HCT116 (cell line): ENCODE results near the gene ANKRD37. TPM values are rescaled to one million over a fixed set of nuclear protein-coding genes. Genes with fewer than 3 reads are reported as not detected.

Source experiments
- ATAC-seq: fragments of 200-7000 bp; cut with Tn5 transposase; 2 replicates; pipeline ENCODE4 v1.9.1; 2020; ENCODE audit warnings: mild to moderate bottlenecking, moderate library complexity
- BruUV-seq: library from RNA; stranded (reverse); fragments of 400-500 nt; replicated peaks from 2 replicates; lab custom pipeline; 2021; lab: Mats Ljungman, UMichigan
- CTCF ChIA-PET: fragments of 300-600 bp; sonication (Branson Sonifier 250); formaldehyde crosslinking; loops from one replicate; lab custom pipeline; 2021; ENCODE audit warnings: antibody characterized with exemption; lab: Charles Lee
- POLR2A ChIA-PET: fragments of 300-600, 350-600 bp; sonication (Branson Sonifier 250); formaldehyde crosslinking; loops from one replicate; lab custom pipeline; 2021; ENCODE audit warnings: antibody characterized with exemption; lab: Charles Lee
- RAD21 ChIA-PET, 2 experiments: fragments of 300-600 bp; sonication (Branson Sonifier 250); formaldehyde crosslinking; loops; one replicate each; lab custom pipeline; 2023; ENCODE audit warnings: low total read pairs in 2 of 2; ENCODE audit not compliant: uncharacterized antibody in 2 of 2, unreplicated experiment in 2 of 2, low non-redundant PET in 1 of 2; lab: Charles Lee
- DNase-seq: peaks from one replicate; pipeline ENCODE4 v3.0.0-alpha.2; 2010; ENCODE audit warnings: low read depth, low spot score
- H2AFZ ChIP-seq: fragments of 200-600 bp; shearing (Covaris generic), sonication (generic); 2 replicates; pipeline ENCODE4 v1.6.1; 2017; ENCODE audit warnings: low read depth, mixed run types, mixed read lengths, antibody characterized with exemption, low read length; ENCODE audit not compliant: poor library complexity, severe bottlenecking
- H3K27ac ChIP-seq: 2 replicates; pipeline ENCODE4 v1.5.1; 2012; ENCODE audit warnings: low read depth, low read length
- H3K27me3 ChIP-seq: fragments of 200-600 bp; sonication (generic); 2 replicates; pipeline ENCODE4 v1.6.1; 2016; ENCODE audit warnings: mixed run types, low read length, mixed read lengths; ENCODE audit not compliant: insufficient read depth
- H3K36me3 ChIP-seq, 2 experiments: fragments of 200-500 bp in 1 of 2; fragments of 200-600 bp in 1 of 2; sonication (Bioruptor generic) in 1 of 2; sonication (generic) in 1 of 2; 2 replicates each; pipeline versions ENCODE4 v1.5.1 to v1.6.1; 2014 to 2016; ENCODE audit warnings: low read length in 2 of 2, inconsistent platforms in 1 of 2, mixed read lengths in 1 of 2, mixed run types in 1 of 2; ENCODE audit not compliant: insufficient read depth in 2 of 2, control insufficient read depth in 1 of 2
- H3K4me1 ChIP-seq, 2 experiments: fragments of 200-600 bp in 1 of 2; sonication (generic) in 1 of 2; 2 replicates each; pipeline versions ENCODE4 v1.5.1 to v1.6.1; 2012 to 2017; ENCODE audit warnings: low read length in 2 of 2, inconsistent platforms in 1 of 2, mild to moderate bottlenecking in 1 of 2, mixed read lengths in 1 of 2, mixed run types in 1 of 2, moderate library complexity in 1 of 2; ENCODE audit not compliant: insufficient read depth in 2 of 2, control insufficient read depth in 1 of 2
- H3K4me2 ChIP-seq: fragments of 200-600 bp; sonication (generic); 2 replicates; pipeline ENCODE4 v1.6.1; 2017; ENCODE audit warnings: mixed run types, low read length, mixed read lengths
- H3K4me3 ChIP-seq, 2 experiments: fragments of 200-600 bp in 1 of 2; sonication (generic) in 1 of 2; replicated peaks in 1 of 2; 2 replicates each; pipeline ENCODE4 v1.5.1; 2011 to 2016; ENCODE audit warnings: low read length in 2 of 2, control low read depth in 1 of 2, low read depth in 1 of 2, mild to moderate bottlenecking in 1 of 2, mixed read lengths in 1 of 2, mixed run types in 1 of 2
- H3K79me2 ChIP-seq: fragments of 200-600 bp; sonication (generic); 2 replicates; pipeline ENCODE4 v1.6.1; 2017; ENCODE audit warnings: mild to moderate bottlenecking, mixed run types, low read length, moderate library complexity, mixed read lengths; ENCODE audit not compliant: insufficient read depth
- H3K9ac ChIP-seq: fragments of 200-600 bp; sonication (generic); 2 replicates; pipeline ENCODE4 v1.6.1; 2016; ENCODE audit warnings: low read length, mixed read lengths
- H3K9me2 ChIP-seq: fragments of 200-600 bp; sonication (generic), shearing (Covaris generic); 2 replicates; pipeline ENCODE4 v1.6.1; 2017; ENCODE audit warnings: mixed run types, mild to moderate bottlenecking, moderate library complexity; ENCODE audit not compliant: insufficient read depth
- H3K9me3 ChIP-seq, 2 experiments: fragments of 200-500 bp in 1 of 2; fragments of 200-600 bp in 1 of 2; sonication (Bioruptor generic) in 1 of 2; sonication (generic) in 1 of 2; 2 replicates each; pipeline ENCODE4 v1.6.1; 2014 to 2017; ENCODE audit warnings: low read length in 2 of 2, mixed read lengths in 2 of 2, inconsistent platforms in 1 of 2, low read depth in 1 of 2, mild to moderate bottlenecking in 1 of 2, mixed run types in 1 of 2, moderate library complexity in 1 of 2; ENCODE audit not compliant: control insufficient read depth in 1 of 2, insufficient read depth in 1 of 2
- H4K20me1 ChIP-seq: fragments of 200-600 bp; sonication (generic), shearing (Covaris generic); 2 replicates; pipeline ENCODE4 v1.6.1; 2017; ENCODE audit warnings: mixed run types, mild to moderate bottlenecking, moderate library complexity; ENCODE audit not compliant: insufficient read depth
- CBX3 ChIP-seq: IDR thresholded peaks from 2 replicates; pipeline ENCODE4 v1.6.1; 2012; ENCODE audit warnings: low read depth
- CEBPB ChIP-seq: IDR thresholded peaks from 2 replicates; pipeline ENCODE4 v1.6.1; 2012; ENCODE audit warnings: low read depth
- EGR1 ChIP-seq: IDR thresholded peaks from 2 replicates; pipeline ENCODE4 v1.6.1; 2012; ENCODE audit warnings: low read depth
- ELF1 ChIP-seq: IDR thresholded peaks from 2 replicates; pipeline ENCODE4 v1.6.1; 2012; ENCODE audit warnings: low read depth, borderline replicate concordance
- EZH2 ChIP-seq: fragments of 200-600 bp; sonication (generic); IDR thresholded peaks from 2 replicates; pipeline ENCODE4 v1.6.1; 2017; ENCODE audit warnings: antibody characterized with exemption, mixed run types
- EZH2phosphoT487 ChIP-seq: fragments of 200-600 bp; IDR thresholded peaks from 2 replicates; pipeline ENCODE4 v1.6.1; 2018; ENCODE audit warnings: antibody characterized with exemption, borderline replicate concordance
- FOSL1 ChIP-seq: IDR thresholded peaks from 2 replicates; pipeline ENCODE4 v1.6.1; 2012; ENCODE audit warnings: low read depth
- POLR2A ChIP-seq: IDR thresholded peaks from 2 replicates; pipeline ENCODE4 v1.7.0; 2011; ENCODE audit warnings: borderline replicate concordance; ENCODE audit not compliant: insufficient read depth, insufficient read length; ENCODE audit errors: extremely low read depth
- POLR2AphosphoS5 ChIP-seq: IDR thresholded peaks from 2 replicates; pipeline ENCODE4 v1.6.1; 2011; ENCODE audit warnings: mild to moderate bottlenecking, low read depth, low read length, moderate library complexity
- RAD21 ChIP-seq: IDR thresholded peaks from 2 replicates; pipeline ENCODE4 v1.6.1; 2012; ENCODE audit warnings: low read depth, mild to moderate bottlenecking
- REST ChIP-seq: IDR thresholded peaks from 2 replicates; pipeline ENCODE4 v1.6.1; 2012; ENCODE audit warnings: low read depth
- SIN3A ChIP-seq: IDR thresholded peaks from 2 replicates; pipeline ENCODE4 v1.6.1; 2012; ENCODE audit warnings: low read depth
- SP1 ChIP-seq: IDR thresholded peaks from 2 replicates; pipeline ENCODE4 v1.6.1; 2012; ENCODE audit warnings: low read depth
- SRF ChIP-seq: IDR thresholded peaks from 2 replicates; pipeline ENCODE4 v1.6.1; 2012; ENCODE audit warnings: low read depth
- TCF7L2 ChIP-seq: IDR thresholded peaks from 2 replicates; pipeline ENCODE4 v1.7.0; 2011; ENCODE audit warnings: borderline replicate concordance, inconsistent platforms; ENCODE audit not compliant: insufficient read depth, insufficient read length; ENCODE audit errors: extremely low read depth
- ZNF274 ChIP-seq: fragments of 200-500 bp; sonication (Bioruptor generic); IDR thresholded peaks from 2 replicates; pipeline ENCODE4 v1.6.1; 2014; ENCODE audit warnings: mild to moderate bottlenecking, low read depth, low read length, inconsistent platforms
- intact Hi-C: fragments of 100-400 bp; cut with micrococcal nuclease; formaldehyde crosslinking; loops from 2 replicates; pipeline ENCODE4 v1.10.0; 2022
- total RNA-seq: library from RNA; stranded (reverse); gene quantifications from one replicate; pipeline ENCODE4 v1.2.1, GENCODE V29; 2021; ENCODE audit not compliant: unreplicated experiment
- TF ChIP-seq, protein P1 (sequence below): IDR thresholded peaks from 2 replicates; pipeline ENCODE4 v1.6.1; 2011; ENCODE audit warnings: mild to moderate bottlenecking, low read length, moderate library complexity; ENCODE audit not compliant: insufficient replicate concordance; ENCODE audit errors: extremely low read depth
- TF ChIP-seq, protein P2 (sequence below), 3 experiments: fragments of 200-600 bp in 1 of 3; sonication (generic) in 1 of 3; IDR thresholded peaks in 2 of 3; conservative IDR thresholded peaks in 1 of 3; 2 replicates each; pipeline ENCODE4 v1.5.1; 2012 to 2017; ENCODE audit warnings: low read depth in 2 of 3, low read length in 2 of 3, antibody characterized with exemption in 1 of 3, borderline replicate concordance in 1 of 3, control low read depth in 1 of 3, mild to moderate bottlenecking in 1 of 3, mixed read lengths in 1 of 3, mixed run types in 1 of 3, moderate library complexity in 1 of 3; ENCODE audit not compliant: insufficient read depth in 1 of 3

Gene ANKRD37
- total RNA-seq, 1 experiment from 2014 or later, result 29.9 TPM

DNA sequence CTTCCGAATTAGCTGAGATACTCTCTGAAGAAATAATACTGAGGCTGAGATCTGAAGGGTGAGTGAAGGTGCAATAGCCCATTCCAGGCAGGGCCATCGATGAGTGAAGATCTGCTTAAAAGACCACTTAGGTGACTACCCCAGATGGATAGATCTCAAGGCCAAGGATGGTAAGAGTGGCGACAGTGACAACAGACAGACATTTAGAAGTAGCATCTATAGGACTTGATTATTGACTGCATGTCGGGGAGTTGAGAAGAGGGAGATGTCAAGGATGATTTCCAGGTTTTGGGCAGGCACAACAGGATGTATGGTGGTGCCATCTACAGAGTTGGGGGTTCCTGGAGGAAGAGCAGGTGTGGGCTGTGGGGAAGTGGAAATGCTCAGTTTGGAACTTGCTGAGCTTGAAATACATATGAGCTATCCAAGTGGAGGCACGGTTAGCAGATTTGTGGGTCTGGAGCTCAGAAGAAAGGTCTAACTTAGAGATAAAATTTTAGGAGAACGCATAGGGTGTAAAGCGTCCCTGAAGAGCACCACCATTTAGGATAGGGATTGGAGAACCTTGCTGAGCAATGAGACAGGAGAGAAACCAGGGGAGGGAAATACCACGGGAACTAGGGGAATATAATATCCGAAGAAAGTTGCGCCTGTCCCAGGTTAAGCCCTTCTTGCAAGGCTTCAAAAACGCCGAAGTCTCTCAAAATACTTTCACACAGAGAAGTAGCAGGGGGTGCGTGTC, 28.4 kb downstream of the ANKRD37 start:
- H3K36me3 ChIP-seq, result no peaks in the 10 kb centered on the region
- H3K9ac ChIP-seq, result peak overlapping the region; percentile 74
- peak overlapping the region; percentile 64; the same call in 1 of the 2 replicates for H3K27ac ChIP-seq
- no peaks in the 10 kb centered on the region for H3K9me3 ChIP-seq
- ChIA-PET POLR2A (interaction anchor here (1.2 to 1.7 kb wide), 2 partner anchors 29 to 32 kb away, joined by 3 to 4 read pairs; partner anchors contain the start of genes ANKRD37 and LRP2BP), CTCF (no interaction called here), RAD21 (no interaction called here)
- BruUV-seq, result TSS peak; percentile 57
- H3K4me1 ChIP-seq, result peaks cover 3 to 16% of the 10 kb centered on the region in 2 experiments; a peak in 3 of 4 replicates
- H3K4me3 ChIP-seq, result peak overlapping the region; percentile 95
- DNase-seq, result no peak
- peak overlapping the region; percentile 94 for H2AFZ ChIP-seq
- no peaks in the 10 kb centered on the region for H3K9me2 ChIP-seq
- H3K27me3 ChIP-seq, result no peaks in the 10 kb centered on the region
- peaks cover 9% of the 10 kb centered on the region; the same call in 1 of the 2 replicates for H3K79me2 ChIP-seq
- peak; percentile 43 for ATAC-seq
- no peaks in the 10 kb centered on the region for H4K20me1 ChIP-seq
- peak overlapping the region; percentile 89 for H3K4me2 ChIP-seq
- intact Hi-C loops, result loop anchor here (1.0 kb wide), 1 partner anchor 172 kb away; no protein-coding TSS in a partner anchor
- TF ChIP-seq SIN3A, result no peak
- TF ChIP-seq EZH2phosphoT487, result no peak
- no peak for TF ChIP-seq RAD21
- TF ChIP-seq EZH2, result no peak
- no peak for TF ChIP-seq FOSL1
- no peak for TF ChIP-seq CBX3
- TF ChIP-seq, protein P1, sequence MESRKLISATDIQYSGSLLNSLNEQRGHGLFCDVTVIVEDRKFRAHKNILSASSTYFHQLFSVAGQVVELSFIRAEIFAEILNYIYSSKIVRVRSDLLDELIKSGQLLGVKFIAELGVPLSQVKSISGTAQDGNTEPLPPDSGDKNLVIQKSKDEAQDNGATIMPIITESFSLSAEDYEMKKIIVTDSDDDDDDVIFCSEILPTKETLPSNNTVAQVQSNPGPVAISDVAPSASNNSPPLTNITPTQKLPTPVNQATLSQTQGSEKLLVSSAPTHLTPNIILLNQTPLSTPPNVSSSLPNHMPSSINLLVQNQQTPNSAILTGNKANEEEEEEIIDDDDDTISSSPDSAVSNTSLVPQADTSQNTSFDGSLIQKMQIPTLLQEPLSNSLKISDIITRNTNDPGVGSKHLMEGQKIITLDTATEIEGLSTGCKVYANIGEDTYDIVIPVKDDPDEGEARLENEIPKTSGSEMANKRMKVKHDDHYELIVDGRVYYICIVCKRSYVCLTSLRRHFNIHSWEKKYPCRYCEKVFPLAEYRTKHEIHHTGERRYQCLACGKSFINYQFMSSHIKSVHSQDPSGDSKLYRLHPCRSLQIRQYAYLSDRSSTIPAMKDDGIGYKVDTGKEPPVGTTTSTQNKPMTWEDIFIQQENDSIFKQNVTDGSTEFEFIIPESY, result no peak
- TF ChIP-seq ZNF274, result no peak
- no peak for TF ChIP-seq CEBPB
- TF ChIP-seq POLR2A, result no peak
- no peak for TF ChIP-seq ELF1
- TF ChIP-seq, protein P2, sequence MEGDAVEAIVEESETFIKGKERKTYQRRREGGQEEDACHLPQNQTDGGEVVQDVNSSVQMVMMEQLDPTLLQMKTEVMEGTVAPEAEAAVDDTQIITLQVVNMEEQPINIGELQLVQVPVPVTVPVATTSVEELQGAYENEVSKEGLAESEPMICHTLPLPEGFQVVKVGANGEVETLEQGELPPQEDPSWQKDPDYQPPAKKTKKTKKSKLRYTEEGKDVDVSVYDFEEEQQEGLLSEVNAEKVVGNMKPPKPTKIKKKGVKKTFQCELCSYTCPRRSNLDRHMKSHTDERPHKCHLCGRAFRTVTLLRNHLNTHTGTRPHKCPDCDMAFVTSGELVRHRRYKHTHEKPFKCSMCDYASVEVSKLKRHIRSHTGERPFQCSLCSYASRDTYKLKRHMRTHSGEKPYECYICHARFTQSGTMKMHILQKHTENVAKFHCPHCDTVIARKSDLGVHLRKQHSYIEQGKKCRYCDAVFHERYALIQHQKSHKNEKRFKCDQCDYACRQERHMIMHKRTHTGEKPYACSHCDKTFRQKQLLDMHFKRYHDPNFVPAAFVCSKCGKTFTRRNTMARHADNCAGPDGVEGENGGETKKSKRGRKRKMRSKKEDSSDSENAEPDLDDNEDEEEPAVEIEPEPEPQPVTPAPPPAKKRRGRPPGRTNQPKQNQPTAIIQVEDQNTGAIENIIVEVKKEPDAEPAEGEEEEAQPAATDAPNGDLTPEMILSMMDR (IDR thresholded peaks at IDR 0.05 in 2 of 3, conservative IDR thresholded peaks at IDR 0.05 in 1 of 3; ENCODE audit: borderline replicate concordance in 1 of 3, insufficient read depth in 1 of 3, low read depth in 2 of 3, low read length in 2 of 3), result no peak
- no peak for TF ChIP-seq REST
- no peak for TF ChIP-seq TCF7L2
- no peak for TF ChIP-seq POLR2AphosphoS5
- no peak for TF ChIP-seq SP1
- no peak for TF ChIP-seq EGR1
- no peak for TF ChIP-seq SRF
